ENCODE measurements around the gene CCDC183. TPM values are rescaled to one million over a fixed set of nuclear protein-coding genes. Genes with fewer than 3 reads are reported as not detected.

The CCDC183 gene
- polyA plus RNA-seq, 1 donor from 2014 or later = 5.5 TPM

- Histone ChIP-seq H3K9ac (ENCODE audit: low read length) (no peak overlapping the region), H3K4me2 (ENCODE audit: low read length) (no peak overlapping the region), H3K9me2 (ENCODE audit: insufficient read depth, low read length) (no peaks in the 10 kb centered on the region), H2AFZ (ENCODE audit: low read depth, low read length) (no peak overlapping the region), H4K20me1 (ENCODE audit: insufficient read depth) (no peaks in the 10 kb centered on the region), H3K27me3 (ENCODE audit: insufficient read depth, low read depth, low read length) (no peaks in the 10 kb centered on the region), H3F3A (ENCODE audit: insufficient read depth, low read length, poor library complexity, severe bottlenecking) (no peaks in the 10 kb centered on the region), H3K36me3 (ENCODE audit: insufficient read depth, low read length) (no peaks in the 10 kb centered on the region), H3K9me3 (ENCODE audit: low read length) (no peaks in the 10 kb centered on the region), H3K27ac (ENCODE audit: low read length) (no peak overlapping the region), H3K4me3 (ENCODE audit: low read length) (no peak overlapping the region), H3K79me2 (replicated peaks; ENCODE audit: insufficient read depth, low read length) (peaks cover 8% of the 10 kb centered on the region)
- TF ChIP-seq EP300 (conservative IDR thresholded peaks at IDR 0.05; ENCODE audit: poor library complexity, severe bottlenecking) = no peak
These were observed 19.3 kb downstream of the CCDC183 start for GRCh38 chr9:136815422-136815782.

GRCh38 chr9:136820971-136821825 lies 25.1 kb downstream of the CCDC183 start:
- no peaks in the 10 kb centered on the region for H3K27me3 ChIP-seq (ENCODE audit: insufficient read depth, low read depth, low read length)
- no peaks in the 10 kb centered on the region for H3K9me2 ChIP-seq (ENCODE audit: insufficient read depth, low read length)
- no peaks in the 10 kb centered on the region for H3K79me2 ChIP-seq (replicated peaks; ENCODE audit: insufficient read depth, low read length)
- no peak overlapping the region for H3K27ac ChIP-seq (ENCODE audit: low read length)
- TF ChIP-seq SMC3 (conservative IDR thresholded peaks at IDR 0.05; ENCODE audit: poor library complexity) (no peak), EZH2 (IDR thresholded peaks at IDR 0.05; ENCODE audit: borderline replicate concordance, insufficient read depth, low read length, poor library complexity, severe bottlenecking) (no peak), CTCF (IDR thresholded peaks at IDR 0.05; ENCODE audit: poor library complexity, severe bottlenecking) (no peak), EP300 (conservative IDR thresholded peaks at IDR 0.05; ENCODE audit: poor library complexity, severe bottlenecking) (no peak), TAF1 (IDR thresholded peaks at IDR 0.05; ENCODE audit: low read depth) (no peak), POLR2AphosphoS5 (IDR thresholded peaks at IDR 0.05) (no peak), RAD21 (conservative IDR thresholded peaks at IDR 0.05) (no peak), MXI1 (conservative IDR thresholded peaks at IDR 0.05; ENCODE audit: poor library complexity, severe bottlenecking) (no peak), REST (IDR thresholded peaks at IDR 0.05; ENCODE audit: borderline replicate concordance) (no peak)
- no peak overlapping the region for H3K4me3 ChIP-seq (ENCODE audit: low read length)
- H3K9me3 ChIP-seq (ENCODE audit: low read length) = no peaks in the 10 kb centered on the region
- H3K36me3 ChIP-seq (ENCODE audit: insufficient read depth, low read length) = no peaks in the 10 kb centered on the region
- H3F3A ChIP-seq (ENCODE audit: insufficient read depth, low read length, poor library complexity, severe bottlenecking) = no peaks in the 10 kb centered on the region
- H3K9ac ChIP-seq (ENCODE audit: low read length) = no peak overlapping the region
- H3K4me2 ChIP-seq (ENCODE audit: low read length) = no peak overlapping the region
- H2AFZ ChIP-seq (ENCODE audit: low read depth, low read length) = no peak overlapping the region
- no peaks in the 10 kb centered on the region for H4K20me1 ChIP-seq (ENCODE audit: insufficient read depth)

Measured in neural cell (in vitro differentiated cells).